Skeletal muscle satellite cell (primary cell): ENCODE measurements around the gene GALNT9. TPM values are rescaled to one million over a fixed set of nuclear protein-coding genes. Genes with fewer than 3 reads are reported as not detected.
A peak's percentile ranks its signal among the peaks of the same experiment; 100 is the strongest.
"Not testable (repeated sequence)": the region's sequence is repeated elsewhere in the genome, so short reads cannot be mapped to it uniquely, and the experiment has no call there.

Experiments used
- H3K27me3 ChIP-seq: 2 replicates; pipeline ENCODE4 v1.7.0; 2013; ENCODE audit warnings: low read length; ENCODE audit not compliant: control insufficient read depth, insufficient read depth
- H3K36me3 ChIP-seq: 2 replicates; pipeline ENCODE4 v1.7.0; 2013; ENCODE audit warnings: mild to moderate bottlenecking, control low read depth, low read length; ENCODE audit not compliant: insufficient read depth
- H3K4me1 ChIP-seq: 2 replicates; pipeline ENCODE4 v1.7.0; 2013; ENCODE audit warnings: low read length; ENCODE audit not compliant: control insufficient read depth, insufficient read depth
- H3K4me2 ChIP-seq: 2 replicates; pipeline ENCODE4 v1.7.0; 2013; ENCODE audit warnings: mild to moderate bottlenecking, low read length
- H3K4me3 ChIP-seq: 2 replicates; pipeline ENCODE4 v1.7.0; 2013; ENCODE audit warnings: low read length
- H3K9ac ChIP-seq: 2 replicates; pipeline ENCODE4 v1.7.0; 2013; ENCODE audit warnings: mild to moderate bottlenecking, low read depth, low read length, moderate library complexity
- H3K9me3 ChIP-seq: replicated peaks from 2 replicates; pipeline ENCODE4 v1.7.0; 2013; ENCODE audit warnings: mild to moderate bottlenecking, control low read depth, low read length
- total RNA-seq: library from RNA; depleted of rRNA; stranded (reverse); fragments of >200 nt; gene quantifications from 2 replicates; pipeline ENCODE4 v1.2.3, GENCODE V29; 2012; rRNA removed

The GALNT9 gene
- under 0.01 and 0.25 TPM in 2 replicates for total RNA-seq

DNA sequence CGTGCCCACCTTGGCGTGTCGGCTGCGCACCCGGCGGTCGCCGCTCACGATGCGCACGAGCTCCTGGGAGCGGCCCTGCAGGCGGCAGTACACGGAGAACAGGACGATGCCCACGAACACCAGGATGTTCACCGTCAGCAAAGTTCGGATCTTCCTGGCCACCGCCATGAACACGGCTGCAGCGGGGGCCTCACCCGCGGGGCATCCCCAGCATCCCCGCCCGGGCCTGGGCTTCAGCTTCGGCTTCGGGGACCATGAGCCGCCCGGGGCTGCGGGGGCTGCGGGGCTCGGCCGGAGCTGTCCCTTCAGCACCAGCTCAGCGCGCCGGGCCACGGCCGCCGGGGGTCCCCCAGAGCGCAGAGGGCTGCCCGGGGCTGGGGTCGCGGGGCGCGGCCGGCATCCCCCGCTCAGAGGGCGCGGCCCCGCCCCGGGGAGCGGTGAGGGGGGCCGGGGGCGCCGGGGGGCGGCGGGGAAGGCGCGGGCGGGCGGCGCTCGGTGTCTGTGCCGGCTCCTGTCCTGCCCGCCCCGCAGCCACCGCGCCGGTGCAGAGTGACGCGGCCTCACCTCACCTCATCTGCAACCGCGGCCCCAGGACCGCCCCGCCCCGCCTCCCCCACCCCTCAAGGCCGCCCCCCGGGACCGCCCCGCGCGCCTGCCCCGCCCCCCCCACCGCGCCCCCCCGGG is at the start of gene GALNT9:
TSS of gene GALNT9 (minus strand) at position 554 of the 684 bp plus-strand sequence. CDS start at position 168, 386 bp downstream.
- H3K4me2 ChIP-seq: no peak within 1 kb of the TSS
- no peak within 1 kb of the TSS for H3K4me3 ChIP-seq
- H3K9me3 ChIP-seq: no peaks in the 10 kb centered on the region
- H3K27me3 ChIP-seq: peaks cover 23% of the 10 kb centered on the region
- H3K4me1 ChIP-seq: peaks cover 19% of the 10 kb centered on the region
- H3K9ac ChIP-seq: no peak within 1 kb of the TSS
- no peaks in the 10 kb centered on the region for H3K36me3 ChIP-seq

DNA sequence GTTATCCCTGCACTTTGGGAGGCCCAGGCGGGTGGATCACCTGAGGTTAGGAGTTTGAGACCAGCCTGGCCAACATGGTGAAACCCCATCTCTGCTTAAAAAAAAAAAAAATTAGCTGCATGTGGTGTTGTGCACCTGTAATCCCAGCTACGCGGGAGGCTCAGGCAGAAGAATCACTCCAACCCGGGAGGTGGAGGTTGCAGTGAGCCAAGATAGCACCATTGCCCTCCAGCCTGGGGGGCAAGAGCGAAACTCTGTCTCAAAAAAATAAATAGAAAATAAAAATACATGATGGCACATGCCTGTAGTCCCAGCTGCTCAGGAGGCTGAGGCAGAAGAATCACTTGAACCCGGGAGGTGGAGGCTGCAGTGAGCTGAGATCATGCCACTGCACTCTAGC is 49.7 kb upstream of the GALNT9 start:
- H3K27me3 ChIP-seq: peaks cover 66% of the 10 kb centered on the region
- H3K4me3 ChIP-seq, H3K4me1 ChIP-seq, H3K36me3 ChIP-seq, H3K4me2 ChIP-seq, H3K9ac ChIP-seq, H3K9me3 ChIP-seq: not testable (repeated sequence)

GRCh38 chr12:132377147-132377546 is 47.8 kb upstream of the GALNT9 start:
- Histone ChIP-seq H3K4me1 (no peaks in the 10 kb centered on the region), H3K4me2 (no peak overlapping the region), H3K27me3 (peaks cover 66% of the 10 kb centered on the region), H3K4me3 (no peak overlapping the region), H3K36me3 (no peaks in the 10 kb centered on the region), H3K9me3 (no peaks in the 10 kb centered on the region), H3K9ac (no peak overlapping the region)

GRCh38 chr12:132376464-132376830 is 47.1 kb upstream of the GALNT9 start:
- H3K36me3 ChIP-seq: no peaks in the 10 kb centered on the region
- H3K4me2 ChIP-seq: no peak overlapping the region
- H3K9ac ChIP-seq: no peak overlapping the region
- H3K27me3 ChIP-seq: peaks cover 66% of the 10 kb centered on the region
- no peaks in the 10 kb centered on the region for H3K4me1 ChIP-seq
- H3K4me3 ChIP-seq: no peak overlapping the region
- no peaks in the 10 kb centered on the region for H3K9me3 ChIP-seq

DNA sequence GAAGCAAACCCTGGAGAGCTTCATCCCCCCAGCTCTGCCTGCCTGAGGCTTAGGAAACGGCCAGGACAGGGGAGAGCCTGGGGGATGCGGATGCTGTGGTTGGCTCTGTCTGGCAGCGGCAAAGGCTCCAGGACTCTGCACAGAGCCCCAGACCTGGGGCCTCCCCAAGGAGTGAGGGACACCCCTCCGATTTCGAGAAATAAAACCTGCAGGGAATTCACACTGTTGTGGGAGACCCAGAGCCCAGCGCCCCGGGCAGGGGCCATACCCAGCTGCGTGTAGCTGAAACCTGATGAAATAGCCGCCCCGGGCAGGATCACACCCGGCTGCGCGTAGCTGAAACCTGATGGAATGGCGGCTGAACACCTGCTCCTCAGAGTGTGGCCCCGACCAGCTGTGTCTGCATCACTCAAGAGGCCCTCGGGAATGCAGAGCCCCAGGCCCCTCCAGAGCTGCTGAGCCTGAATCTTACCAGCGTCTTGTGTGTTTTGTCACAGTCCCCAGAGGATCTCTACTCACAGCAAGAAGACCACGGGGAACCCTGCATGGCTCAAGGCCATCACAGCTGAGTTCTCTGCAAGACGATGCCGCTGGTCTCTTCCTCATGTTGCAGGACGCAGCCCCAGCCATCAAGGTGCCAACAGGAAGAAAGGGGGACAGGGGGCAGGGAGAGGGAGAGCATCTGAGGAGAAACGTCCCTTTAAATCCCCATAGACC is 46.5 kb upstream of the GALNT9 start:
- Histone ChIP-seq H3K27me3 (peaks cover 63% of the 10 kb centered on the region), H3K4me1 (no peaks in the 10 kb centered on the region), H3K4me2 (no peak overlapping the region), H3K4me3 (no peak overlapping the region), H3K36me3 (no peaks in the 10 kb centered on the region), H3K9ac (no peak overlapping the region), H3K9me3 (no peaks in the 10 kb centered on the region)

DNA sequence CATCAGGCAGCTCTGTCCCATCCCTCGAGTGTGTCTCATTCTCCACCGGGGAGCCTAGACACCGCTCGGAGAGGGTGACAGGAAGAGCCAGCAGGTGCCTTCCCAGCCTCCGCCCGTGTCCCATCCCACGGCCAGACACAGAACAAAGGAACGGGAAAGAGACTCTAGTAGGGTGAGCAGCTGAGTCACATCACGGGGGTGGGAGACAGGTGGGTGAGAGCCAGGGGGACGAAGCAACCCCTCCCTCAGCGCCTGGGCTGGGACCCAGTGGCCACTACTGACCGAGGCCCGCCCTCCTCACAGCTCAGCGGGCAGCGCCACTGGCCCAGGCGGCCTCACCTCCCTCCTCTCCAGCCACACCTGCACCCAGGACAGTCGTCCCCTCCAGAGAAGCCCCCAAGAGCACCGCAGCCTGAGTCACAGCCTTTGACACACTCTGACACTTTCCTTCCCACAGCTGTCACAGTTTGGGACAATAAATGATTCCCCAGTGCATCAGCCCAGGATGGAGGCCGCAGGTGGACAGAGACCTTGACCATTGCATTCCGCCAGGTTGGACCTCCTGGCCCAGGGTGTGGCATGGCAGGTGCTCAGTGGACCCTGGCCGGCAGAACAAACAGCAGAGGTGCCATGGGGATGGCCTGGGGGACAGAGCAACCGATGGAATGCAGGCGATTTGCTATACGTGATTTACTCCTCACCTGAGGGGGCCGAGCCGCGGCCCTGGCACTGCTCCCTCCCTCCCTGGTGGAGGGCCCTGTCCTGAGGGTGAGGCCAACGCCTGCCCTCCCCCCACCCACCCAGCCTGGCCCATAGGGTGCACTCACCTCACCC is 45.4 kb upstream of the GALNT9 start:
- peaks cover 63% of the 10 kb centered on the region for H3K27me3 ChIP-seq

DNA sequence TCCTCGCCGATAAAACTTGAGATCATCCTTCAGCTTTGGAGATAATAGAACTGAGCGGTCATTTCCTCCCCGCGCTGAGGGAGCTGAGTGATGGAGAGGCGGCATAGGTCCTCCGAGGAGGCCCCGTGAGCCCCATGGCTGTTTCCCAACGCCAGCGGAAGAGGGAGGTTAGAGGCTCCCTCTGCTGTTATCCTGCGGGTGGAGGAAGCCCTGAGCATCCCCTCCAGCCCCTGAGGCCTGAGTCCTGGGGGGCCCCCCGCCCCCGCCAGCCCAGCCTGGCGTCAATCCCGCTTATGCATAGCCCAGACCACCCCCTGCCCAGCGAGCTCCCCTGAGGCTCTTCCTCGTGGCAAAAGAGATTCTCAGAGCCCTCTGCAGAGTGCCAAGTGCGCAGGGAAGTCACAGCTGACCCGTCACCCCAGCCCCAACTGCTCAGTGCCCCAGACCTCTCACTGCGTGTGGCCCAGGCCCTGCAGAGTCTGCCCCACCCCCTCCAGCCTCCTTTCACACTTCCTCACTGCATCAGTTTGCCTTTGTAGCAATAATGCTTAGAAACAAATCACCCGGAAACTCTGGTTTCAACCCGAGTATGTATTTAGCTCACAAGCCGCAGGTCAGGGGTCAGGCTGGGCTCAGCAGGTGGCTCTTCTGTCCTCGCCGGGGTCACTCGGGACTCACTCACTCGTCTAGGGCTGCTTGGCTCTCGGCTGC is 44.7 kb upstream of the GALNT9 start:
- Histone ChIP-seq H3K4me1 (no peaks in the 10 kb centered on the region), H3K4me2 (no peak overlapping the region), H3K36me3 (no peaks in the 10 kb centered on the region), H3K4me3 (no peak overlapping the region), H3K27me3 (peaks cover 63% of the 10 kb centered on the region), H3K9ac (no peak overlapping the region), H3K9me3 (no peaks in the 10 kb centered on the region)

More for the DNA sequence above, 45.4 kb upstream of the GALNT9 start:
- Histone ChIP-seq H3K36me3 (no peaks in the 10 kb centered on the region), H3K9ac (no peak overlapping the region), H3K9me3 (no peaks in the 10 kb centered on the region), H3K4me1 (no peaks in the 10 kb centered on the region), H3K4me3 (no peak overlapping the region), H3K4me2 (no peak overlapping the region)

DNA sequence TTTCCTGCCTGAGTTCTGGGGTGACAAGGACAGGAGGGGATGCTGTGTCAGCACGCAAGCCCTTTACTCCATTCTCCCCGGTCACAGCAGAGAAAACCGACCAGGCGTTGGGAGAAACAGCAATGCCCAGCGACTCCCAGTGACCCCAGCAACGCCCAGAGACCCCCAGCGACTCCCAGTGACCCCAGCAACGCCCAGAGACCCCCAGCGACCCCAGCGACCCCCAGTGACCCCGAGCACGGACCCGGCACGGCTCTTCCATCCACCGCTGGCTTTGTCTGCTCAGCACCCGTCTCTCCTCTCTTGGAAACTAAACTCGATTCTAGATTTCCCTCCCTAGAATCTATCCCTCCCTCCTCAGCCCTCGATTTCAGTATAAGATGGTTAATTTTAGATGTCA is 38.5 kb upstream of the GALNT9 start:
- Histone ChIP-seq H3K4me2 (no peak overlapping the region), H3K4me3 (no peak overlapping the region), H3K27me3 (peaks cover 37% of the 10 kb centered on the region)

GRCh38 chr12:132367071-132367851 is 37.9 kb upstream of the GALNT9 start:
- Histone ChIP-seq H3K27me3 (peaks cover 37% of the 10 kb centered on the region), H3K4me2 (peak overlapping the region; percentile 28), H3K9me3 (no peaks in the 10 kb centered on the region), H3K4me1 (no peaks in the 10 kb centered on the region), H3K4me3 (no peak overlapping the region), H3K36me3 (no peaks in the 10 kb centered on the region), H3K9ac (no peak overlapping the region)

More for the DNA sequence above, 38.5 kb upstream of the GALNT9 start:
- no peaks in the 10 kb centered on the region for H3K36me3 ChIP-seq
- no peaks in the 10 kb centered on the region for H3K9me3 ChIP-seq
- no peak overlapping the region for H3K9ac ChIP-seq
- no peaks in the 10 kb centered on the region for H3K4me1 ChIP-seq

GRCh38 chr12:132366341-132366861 is 37.0 kb upstream of the GALNT9 start:
- peaks cover 30% of the 10 kb centered on the region for H3K27me3 ChIP-seq
- H3K9me3 ChIP-seq: no peaks in the 10 kb centered on the region
- no peaks in the 10 kb centered on the region for H3K4me1 ChIP-seq
- H3K36me3 ChIP-seq: no peaks in the 10 kb centered on the region
- H3K9ac ChIP-seq: no peak overlapping the region
- H3K4me2 ChIP-seq: no peak overlapping the region
- H3K4me3 ChIP-seq: no peak overlapping the region
